Gastroesophageal sphincter (tissue), 4 donors: ENCODE measurements around the gene APBB1. TPM values are rescaled to one million over a fixed set of nuclear protein-coding genes. Genes with fewer than 3 reads are reported as not detected.
A peak's percentile ranks its signal among the peaks of the same experiment; 100 is the strongest.

Source experiments
- ATAC-seq: fragments of 150-250 bp; one replicate; pipeline ENCODE4 v1.9.1; 2016; ENCODE audit warnings: mild to moderate bottlenecking, moderate library complexity
- H3K27ac ChIP-seq, 4 donors: fragments of 200-600 bp; sonication (generic) in 3 of 4; 1 replicate in 3 of 4; 2 replicates in 1 of 4; pipeline ENCODE4 v1.5.1; 2016 to 2019
- H3K27me3 ChIP-seq: fragments of 200-600 bp; sonication (generic); one replicate; pipeline ENCODE4 v1.5.1; 2019
- H3K36me3 ChIP-seq, 2 donors: fragments of 200-600 bp; sonication (generic); one replicate each; pipeline ENCODE4 v1.5.1; 2019; ENCODE audit warnings: control low read depth in 1 of 2
- H3K4me1 ChIP-seq, 3 donors: fragments of 200-600 bp; sonication (generic); 1 replicate in 2 of 3; 2 replicates in 1 of 3; pipeline ENCODE4 v1.5.1; 2016 to 2019; ENCODE audit warnings: control low read depth in 2 of 3
- H3K4me3 ChIP-seq, 2 donors: fragments of 200-600 bp; sonication (generic); one replicate each; pipeline ENCODE4 v1.5.1; 2019; ENCODE audit warnings: mild to moderate bottlenecking in 1 of 2, moderate library complexity in 1 of 2
- H3K9me3 ChIP-seq, 3 donors: fragments of 200-600 bp; sonication (generic); one replicate each; pipeline ENCODE4 v1.5.1; 2017 to 2019; ENCODE audit warnings: control low read depth in 2 of 3
- EP300 ChIP-seq: sonication (generic); formaldehyde crosslinking; IDR thresholded peaks from one replicate; pipeline ENCODE4 v1.6.1; 2017; ENCODE audit warnings: antibody characterized with exemption, mild to moderate bottlenecking
- POLR2A ChIP-seq, 2 donors: fragments of 450-650 bp; IDR thresholded peaks; one replicate each; pipeline ENCODE4 v1.6.1; 2017; ENCODE audit warnings: antibody characterized with exemption in 2 of 2, mild to moderate bottlenecking in 2 of 2, moderate library complexity in 1 of 2
- POLR2AphosphoS5 ChIP-seq: sonication (generic); formaldehyde crosslinking; IDR thresholded peaks from one replicate; pipeline ENCODE4 v1.6.1; 2017; ENCODE audit warnings: antibody characterized with exemption
- WGBS, 2 donors: methylation state at CpG; one replicate each; pipeline ENCODE4 v1.1.5; 2018; ENCODE audit warnings: low coverage in 1 of 2; 5-methylcytosine and 5-hydroxymethylcytosine counted together
- total RNA-seq, 4 donors: library from RNA; depleted of rRNA; stranded (reverse); fragments of >200 nt; gene quantifications; one replicate each; pipeline ENCODE4 v1.1.0, GENCODE V29; 2016
- TF ChIP-seq, protein P1 (sequence below), 4 experiments: fragments of 200-600 bp in 2 of 4; fragments of 450-650 bp in 2 of 4; sonication (generic) in 1 of 4; IDR thresholded peaks; one replicate each; pipeline ENCODE4 v1.5.1; 2017 to 2019; ENCODE audit warnings: antibody characterized with exemption in 4 of 4, mild to moderate bottlenecking in 2 of 4, moderate library complexity in 2 of 4

The APBB1 gene
- total RNA-seq, 4 donors from 2014 or later, result 55.9 to 149 (median 73.1) TPM

- H3K4me3 ChIP-seq, result no peak overlapping the region
- H3K27ac ChIP-seq, result no peak overlapping the region
- no peak for ATAC-seq
- H3K4me1 ChIP-seq, result peaks cover 3 to 36% (median 12%) of the 10 kb centered on the region in 3 donors
- H3K36me3 ChIP-seq, result no peaks in the 10 kb centered on the region
- TF ChIP-seq, protein P1, sequence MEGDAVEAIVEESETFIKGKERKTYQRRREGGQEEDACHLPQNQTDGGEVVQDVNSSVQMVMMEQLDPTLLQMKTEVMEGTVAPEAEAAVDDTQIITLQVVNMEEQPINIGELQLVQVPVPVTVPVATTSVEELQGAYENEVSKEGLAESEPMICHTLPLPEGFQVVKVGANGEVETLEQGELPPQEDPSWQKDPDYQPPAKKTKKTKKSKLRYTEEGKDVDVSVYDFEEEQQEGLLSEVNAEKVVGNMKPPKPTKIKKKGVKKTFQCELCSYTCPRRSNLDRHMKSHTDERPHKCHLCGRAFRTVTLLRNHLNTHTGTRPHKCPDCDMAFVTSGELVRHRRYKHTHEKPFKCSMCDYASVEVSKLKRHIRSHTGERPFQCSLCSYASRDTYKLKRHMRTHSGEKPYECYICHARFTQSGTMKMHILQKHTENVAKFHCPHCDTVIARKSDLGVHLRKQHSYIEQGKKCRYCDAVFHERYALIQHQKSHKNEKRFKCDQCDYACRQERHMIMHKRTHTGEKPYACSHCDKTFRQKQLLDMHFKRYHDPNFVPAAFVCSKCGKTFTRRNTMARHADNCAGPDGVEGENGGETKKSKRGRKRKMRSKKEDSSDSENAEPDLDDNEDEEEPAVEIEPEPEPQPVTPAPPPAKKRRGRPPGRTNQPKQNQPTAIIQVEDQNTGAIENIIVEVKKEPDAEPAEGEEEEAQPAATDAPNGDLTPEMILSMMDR (IDR thresholded peaks at IDR 0.05), result no peak
- no peak for TF ChIP-seq POLR2A (IDR thresholded peaks at IDR 0.05)
- no peak for TF ChIP-seq EP300
- no peaks in the 10 kb centered on the region for H3K9me3 ChIP-seq
- 85 to 100% methylated on average over 1 to 3 of the region's 3 CpGs for WGBS, 2 donors
- H3K27me3 ChIP-seq, result no peaks in the 10 kb centered on the region
Observed at GRCh38 chr11:6420677-6421076, 1.8 kb upstream of the APBB1 start.

GRCh38 chr11:6418557-6419008 lies 311 bp downstream of the APBB1 start:
- TF ChIP-seq POLR2A (IDR thresholded peaks at IDR 0.05) (no peak), EP300 (no peak), POLR2AphosphoS5 (no peak)
- TF ChIP-seq, protein P1 (IDR thresholded peaks at IDR 0.05), result no peak
- H3K27ac ChIP-seq, result peak overlapping the region; percentile 88 to 97 (median 94)
- H3K4me1 ChIP-seq, result peaks cover 3 to 55% (median 17%) of the 10 kb centered on the region in 3 donors
- ATAC-seq, result peak; percentile 40
- no peaks in the 10 kb centered on the region for H3K36me3 ChIP-seq
- WGBS, 2 donors, result 0% methylated on average over 3 to 5 of the region's 38 CpGs
- H3K4me3 ChIP-seq, result peak overlapping the region; percentile 76 to 100
- H3K27me3 ChIP-seq, result no peaks in the 10 kb centered on the region
- H3K9me3 ChIP-seq, result no peaks in the 10 kb centered on the region

DNA sequence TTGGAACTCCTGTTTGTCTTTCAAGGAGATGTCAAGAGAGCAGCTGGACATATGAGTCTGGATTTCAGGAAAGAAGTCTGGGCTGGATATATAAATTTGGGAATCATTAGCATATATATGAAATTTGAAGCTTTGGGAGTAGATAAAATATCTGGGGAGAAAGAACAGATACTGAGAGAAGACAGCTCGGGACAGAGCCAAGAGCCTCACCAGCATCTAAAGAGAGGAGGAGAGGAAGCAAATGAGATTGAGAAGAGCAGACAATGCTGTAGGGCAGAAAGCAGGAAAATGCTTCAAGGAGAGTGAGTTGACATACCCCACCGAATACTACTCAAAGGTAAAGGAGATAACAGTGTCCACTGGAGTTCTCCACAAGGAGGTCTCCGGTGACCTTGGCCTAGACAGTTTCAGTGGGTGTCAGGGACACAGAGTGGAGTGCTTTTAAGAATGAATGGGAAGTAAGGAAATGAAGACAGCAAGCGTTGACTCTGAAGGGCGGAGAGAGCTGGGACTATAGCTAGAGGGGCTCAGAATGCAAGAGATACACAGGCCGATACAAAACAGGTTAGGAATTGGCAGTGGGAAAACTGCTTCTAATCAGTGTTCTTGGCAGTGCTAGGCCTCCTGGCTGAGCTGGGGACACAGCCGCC lies 862 bp downstream of the APBB1 start:
- WGBS, 2 donors, result 7 to 24% methylated on average over 5 to 6 of the region's 7 CpGs
- Histone ChIP-seq H3K4me1 (peaks cover 3 to 61% (median 17%) of the 10 kb centered on the region in 3 donors), H3K4me3 (peak overlapping the region; percentile 76 to 100), H3K36me3 (no peaks in the 10 kb centered on the region), H3K9me3 (no peaks in the 10 kb centered on the region), H3K27ac (peak overlapping the region; percentile 88 to 97 (median 94)), H3K27me3 (no peaks in the 10 kb centered on the region)
- TF ChIP-seq POLR2AphosphoS5 (no peak), EP300 (no peak)
- TF ChIP-seq, protein P1 (IDR thresholded peaks at IDR 0.05), result no peak
- ATAC-seq, result peak; percentile 15

GRCh38 chr11:6415797-6416196 lies 3.1 kb downstream of the APBB1 start:
- no peak overlapping the region for H3K27ac ChIP-seq
- 80 to 81% methylated on average over 5 to 6 of the region's 6 CpGs for WGBS, 2 donors
- no peak for ATAC-seq
- H3K36me3 ChIP-seq, result peaks cover 0 to 7% of the 10 kb centered on the region in 2 donors
- TF ChIP-seq, protein P1 (IDR thresholded peaks at IDR 0.05), result no peak
- TF ChIP-seq POLR2AphosphoS5 (no peak), EP300 (no peak), POLR2A (IDR thresholded peaks at IDR 0.05) (no peak)
- H3K4me3 ChIP-seq, result no peak overlapping the region
- H3K9me3 ChIP-seq, result no peaks in the 10 kb centered on the region
- no peaks in the 10 kb centered on the region for H3K27me3 ChIP-seq
- H3K4me1 ChIP-seq, result peaks cover 3 to 70% (median 17%) of the 10 kb centered on the region in 3 donors

GRCh38 chr11:6414874-6415328 lies 4.0 kb downstream of the APBB1 start:
- Histone ChIP-seq H3K36me3 (peaks cover 0 to 16% of the 10 kb centered on the region in 2 donors), H3K9me3 (no peaks in the 10 kb centered on the region), H3K4me1 (peaks cover 3 to 65% (median 14%) of the 10 kb centered on the region in 3 donors), H3K27me3 (no peaks in the 10 kb centered on the region), H3K27ac (peak overlapping the region in 1 of 4 donors; percentile 19), H3K4me3 (no peak overlapping the region)
- ATAC-seq, result no peak
- TF ChIP-seq EP300 (no peak), POLR2AphosphoS5 (no peak), POLR2A (IDR thresholded peaks at IDR 0.05) (no peak)
- TF ChIP-seq, protein P1 (IDR thresholded peaks at IDR 0.05), result no peak
- WGBS, 2 donors, result 75% methylated on average over 1 of the region's 3 CpGs; no CpG with 5 or more reads in 1 of the 2 donors
